Rectal smooth muscle tissue (tissue), 1 donor: ENCODE results near the gene POTEG.
"Not testable (repeated sequence)": the region's sequence is repeated elsewhere in the genome, so short reads cannot be mapped to it uniquely, and the experiment has no call there.

Source experiments
- H3K27ac ChIP-seq: one replicate; pipeline ENCODE4 v1.7.0; 2013; ENCODE audit warnings: low read depth, low read length, inconsistent platforms
- H3K27me3 ChIP-seq: one replicate; pipeline ENCODE4 v1.7.0; 2013; ENCODE audit warnings: low read length; ENCODE audit not compliant: control insufficient read depth, insufficient read depth
- H3K36me3 ChIP-seq: one replicate; pipeline ENCODE4 v1.7.0; 2013; ENCODE audit warnings: low read length; ENCODE audit not compliant: control insufficient read depth, insufficient read depth
- H3K4me1 ChIP-seq: one replicate; pipeline ENCODE4 v1.7.0; 2013; ENCODE audit warnings: low read length; ENCODE audit not compliant: control insufficient read depth, insufficient read depth
- H3K4me3 ChIP-seq: one replicate; pipeline ENCODE4 v1.7.0; 2013; ENCODE audit warnings: low read length
- H3K9ac ChIP-seq: one replicate; pipeline ENCODE4 v1.7.0; 2013; ENCODE audit warnings: low read length

The POTEG gene

GRCh38 chr14:19362323-19362722, 71.8 kb downstream of the POTEG start:
- not testable (repeated sequence) for H3K36me3 ChIP-seq, H3K4me1 ChIP-seq

GRCh38 chr14:19361636-19362253, 72.4 kb downstream of the POTEG start:
- H3K27ac ChIP-seq, H3K4me3 ChIP-seq, H3K36me3 ChIP-seq, H3K9ac ChIP-seq, H3K4me1 ChIP-seq, H3K27me3 ChIP-seq: not testable (repeated sequence)

More at GRCh38 chr14:19362323-19362722, 71.8 kb downstream of the POTEG start:
- H3K9ac ChIP-seq, H3K27ac ChIP-seq, H3K27me3 ChIP-seq, H3K4me3 ChIP-seq: not testable (repeated sequence)

GRCh38 chr14:19360937-19361635, 73.1 kb downstream of the POTEG start:
- not testable (repeated sequence) for H3K27ac ChIP-seq, H3K36me3 ChIP-seq, H3K27me3 ChIP-seq, H3K9ac ChIP-seq, H3K4me3 ChIP-seq, H3K4me1 ChIP-seq
